Measurements from ENCODE around the gene TP73. TPM values are rescaled to one million over a fixed set of nuclear protein-coding genes. Genes with fewer than 3 reads are reported as not detected.
A peak's percentile ranks its signal among the peaks of the same experiment; 100 is the strongest.

Gene TP73
- total RNA-seq, 2 donors from 2014 or later: 0.31 TPM; not detected in 1

- ATAC-seq: no peak
- no peaks in the 10 kb centered on the region for H3K36me3 Mint-ChIP-seq (ENCODE audit: low read depth)
- H3K9me3 ChIP-seq (ENCODE audit: control insufficient read depth, low read length, poor library complexity, severe bottlenecking): no peaks in the 10 kb centered on the region
Measured at GRCh38 chr1:3738943-3739342, 86.6 kb downstream of the TP73 start.

GRCh38 chr1:3740042-3740441, 87.7 kb downstream of the TP73 start:
- Mint-ChIP-seq H3K36me3 (ENCODE audit: low read depth) (no peaks in the 10 kb centered on the region), H3K27me3 (no peaks in the 10 kb centered on the region), H3K27ac (no peak overlapping the region), H3K4me1 (peaks cover 9% of the 10 kb centered on the region), H3K4me3 (no peak overlapping the region)
- no peak for DNase-seq
- no peak for ATAC-seq
- H3K9me3 ChIP-seq (ENCODE audit: control insufficient read depth, low read length, poor library complexity, severe bottlenecking): no peaks in the 10 kb centered on the region

More at GRCh38 chr1:3738943-3739342, 86.6 kb downstream of the TP73 start:
- peaks cover 8% of the 10 kb centered on the region for H3K4me1 Mint-ChIP-seq
- no peak for DNase-seq
- no peaks in the 10 kb centered on the region for H3K27me3 Mint-ChIP-seq
- H3K4me3 Mint-ChIP-seq: no peak overlapping the region
- H3K27ac Mint-ChIP-seq: no peak overlapping the region

- Mint-ChIP-seq H3K36me3 (ENCODE audit: low read depth) (no peaks in the 10 kb centered on the region), H3K4me3 (no peak overlapping the region)
- no peak for DNase-seq
Measured at GRCh38 chr1:3740752-3741151, 88.4 kb downstream of the TP73 start.

GRCh38 chr1:3741566-3742438, 89.5 kb downstream of the TP73 start:
- Mint-ChIP-seq H3K4me3 (no peak overlapping the region), H3K27me3 (no peaks in the 10 kb centered on the region), H3K4me1 (peaks cover 12% of the 10 kb centered on the region), H3K36me3 (ENCODE audit: low read depth) (no peaks in the 10 kb centered on the region), H3K27ac (no peak overlapping the region)
- DNase-seq: no peak
- ATAC-seq: no peak
- no peaks in the 10 kb centered on the region for H3K9me3 ChIP-seq (ENCODE audit: control insufficient read depth, low read length, poor library complexity, severe bottlenecking)

More at GRCh38 chr1:3740752-3741151, 88.4 kb downstream of the TP73 start:
- H3K4me1 Mint-ChIP-seq: peaks cover 11% of the 10 kb centered on the region
- H3K27ac Mint-ChIP-seq: no peak overlapping the region
- H3K27me3 Mint-ChIP-seq: no peaks in the 10 kb centered on the region
- no peaks in the 10 kb centered on the region for H3K9me3 ChIP-seq (ENCODE audit: control insufficient read depth, low read length, poor library complexity, severe bottlenecking)
- no peak for ATAC-seq

GRCh38 chr1:3742439-3743298, 90.4 kb downstream of the TP73 start:
- Mint-ChIP-seq H3K27me3 (no peaks in the 10 kb centered on the region), H3K27ac (no peak overlapping the region), H3K36me3 (ENCODE audit: low read depth) (no peaks in the 10 kb centered on the region), H3K4me3 (no peak overlapping the region), H3K4me1 (peaks cover 12% of the 10 kb centered on the region)
- DNase-seq: no peak
- no peak for ATAC-seq
- no peaks in the 10 kb centered on the region for H3K9me3 ChIP-seq (ENCODE audit: control insufficient read depth, low read length, poor library complexity, severe bottlenecking)

- ATAC-seq: no peak
- Mint-ChIP-seq H3K4me1 (peaks cover 19% of the 10 kb centered on the region), H3K36me3 (ENCODE audit: low read depth) (no peaks in the 10 kb centered on the region), H3K27me3 (no peaks in the 10 kb centered on the region), H3K4me3 (no peak overlapping the region), H3K27ac (no peak overlapping the region)
- no peaks in the 10 kb centered on the region for H3K9me3 ChIP-seq (ENCODE audit: control insufficient read depth, low read length, poor library complexity, severe bottlenecking)
- no peak for DNase-seq
Measured at GRCh38 chr1:3743421-3743820, 91.1 kb downstream of the TP73 start.

- no peak overlapping the region for H3K4me3 Mint-ChIP-seq
- H3K9me3 ChIP-seq (ENCODE audit: control insufficient read depth, low read length, poor library complexity, severe bottlenecking): no peaks in the 10 kb centered on the region
- ATAC-seq (no peak), DNase-seq (no peak)
- H3K4me1 Mint-ChIP-seq: peaks cover 19% of the 10 kb centered on the region
- H3K36me3 Mint-ChIP-seq (ENCODE audit: low read depth): no peaks in the 10 kb centered on the region
- H3K27ac Mint-ChIP-seq: no peak overlapping the region
- H3K27me3 Mint-ChIP-seq: no peaks in the 10 kb centered on the region
Measured at GRCh38 chr1:3743826-3744225, 91.5 kb downstream of the TP73 start.

GRCh38 chr1:3744646-3745045, 92.3 kb downstream of the TP73 start:
- no peak for DNase-seq
- Mint-ChIP-seq H3K36me3 (ENCODE audit: low read depth) (no peaks in the 10 kb centered on the region), H3K27me3 (no peaks in the 10 kb centered on the region), H3K27ac (no peak overlapping the region), H3K4me1 (peaks cover 19% of the 10 kb centered on the region), H3K4me3 (no peak overlapping the region)
- no peak for ATAC-seq
- H3K9me3 ChIP-seq (ENCODE audit: control insufficient read depth, low read length, poor library complexity, severe bottlenecking): no peaks in the 10 kb centered on the region

- DNase-seq (no peak), ATAC-seq (no peak)
- no peak overlapping the region for H3K4me3 Mint-ChIP-seq
- no peaks in the 10 kb centered on the region for H3K9me3 ChIP-seq (ENCODE audit: control insufficient read depth, low read length, poor library complexity, severe bottlenecking)
- no peaks in the 10 kb centered on the region for H3K36me3 Mint-ChIP-seq (ENCODE audit: low read depth)
- H3K27me3 Mint-ChIP-seq: no peaks in the 10 kb centered on the region
- peaks cover 19% of the 10 kb centered on the region for H3K4me1 Mint-ChIP-seq
- no peak overlapping the region for H3K27ac Mint-ChIP-seq
Measured at GRCh38 chr1:3745071-3745470, 92.8 kb downstream of the TP73 start.

- H3K9me3 ChIP-seq (ENCODE audit: control insufficient read depth, low read length, poor library complexity, severe bottlenecking): no peaks in the 10 kb centered on the region
- Mint-ChIP-seq H3K36me3 (ENCODE audit: low read depth) (no peaks in the 10 kb centered on the region), H3K4me3 (peak overlapping the region; percentile 88), H3K4me1 (peaks cover 19% of the 10 kb centered on the region), H3K27me3 (no peaks in the 10 kb centered on the region), H3K27ac (peak overlapping the region; percentile 14)
- no peak for DNase-seq
- no peak for ATAC-seq
Measured at GRCh38 chr1:3745590-3746381, 93.5 kb downstream of the TP73 start.

- Mint-ChIP-seq H3K36me3 (ENCODE audit: low read depth) (no peaks in the 10 kb centered on the region), H3K4me3 (peak overlapping the region; percentile 88), H3K27me3 (no peaks in the 10 kb centered on the region), H3K4me1 (peaks cover 19% of the 10 kb centered on the region), H3K27ac (no peak overlapping the region)
- ATAC-seq: no peak
- no peak for DNase-seq
- H3K9me3 ChIP-seq (ENCODE audit: control insufficient read depth, low read length, poor library complexity, severe bottlenecking): no peaks in the 10 kb centered on the region
Measured at GRCh38 chr1:3746389-3746829, 94.1 kb downstream of the TP73 start.

- H3K9me3 ChIP-seq (ENCODE audit: control insufficient read depth, low read length, poor library complexity, severe bottlenecking): no peaks in the 10 kb centered on the region
- Mint-ChIP-seq H3K27me3 (no peaks in the 10 kb centered on the region), H3K4me1 (peaks cover 17% of the 10 kb centered on the region), H3K27ac (peak overlapping the region; percentile 71), H3K36me3 (ENCODE audit: low read depth) (no peaks in the 10 kb centered on the region), H3K4me3 (peak overlapping the region; percentile 88)
- ATAC-seq: peak; percentile 97
- peak; percentile 75 to 79 (median 77) for DNase-seq
Measured at GRCh38 chr1:3746830-3747521, 94.7 kb downstream of the TP73 start.
